ENCODE results near the gene RPS6KA2.

Gene RPS6KA2

DNA sequence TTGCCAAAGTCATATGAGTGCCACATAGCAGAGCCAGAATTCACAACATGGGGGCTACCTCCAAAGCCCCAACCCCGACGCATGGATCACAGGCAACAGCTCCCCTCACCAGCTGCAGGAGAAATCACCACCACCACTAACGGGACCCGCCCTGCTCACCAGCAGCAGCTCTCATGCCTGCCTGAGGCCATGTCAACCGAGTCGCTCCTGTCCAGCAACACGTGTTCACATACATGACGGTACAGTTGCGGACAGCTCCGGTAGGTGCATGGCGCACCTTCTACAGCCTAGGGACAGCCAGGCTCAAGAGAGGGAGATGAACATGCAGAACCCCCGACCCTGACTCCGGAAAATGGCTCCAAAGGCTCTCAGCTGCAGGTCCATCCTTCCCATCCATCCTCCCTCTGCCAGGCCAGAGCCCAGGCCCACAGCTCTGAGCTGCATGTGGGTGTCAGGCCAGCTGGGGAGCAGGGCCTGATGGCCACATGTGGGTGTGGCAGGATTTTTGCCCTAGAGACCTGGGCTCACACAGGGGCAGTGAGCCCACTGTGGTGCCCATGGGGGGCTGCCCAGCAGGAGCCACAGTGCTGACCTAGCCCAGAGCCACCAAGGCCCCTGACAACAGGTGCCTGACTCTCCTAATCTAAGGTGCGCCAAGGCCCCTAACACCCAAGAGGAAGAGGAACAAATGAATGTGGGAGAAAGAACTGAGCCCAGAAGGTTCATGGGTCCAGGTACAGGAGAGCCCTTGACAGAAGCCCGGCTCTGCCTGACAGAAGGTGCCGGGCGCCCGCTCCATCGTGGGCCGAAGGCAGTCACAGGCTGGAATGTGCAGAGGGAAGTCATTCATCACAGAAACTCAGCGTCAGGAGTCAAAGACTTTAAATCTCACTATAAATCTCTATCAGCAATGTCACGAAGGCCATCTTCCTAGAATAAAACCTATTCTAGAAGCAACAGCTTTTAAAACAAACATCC is 10.5 kb downstream of the RPS6KA2 start:
- Histone ChIP-seq H3K27me3 (replicated peaks in 2 of 5; ENCODE audit: control insufficient read depth in 4 of 5, insufficient read depth in 5 of 5, low read length in 4 of 5) (peaks cover 0 to under 1% (median 0%) of the 10 kb centered on the region in 5 experiments), H3K9me3 (ENCODE audit: control extremely low read depth in 1 of 5, control insufficient read depth in 4 of 5, insufficient read depth in 2 of 5, low read depth in 1 of 5, low read length in 4 of 5) (no peaks in the 10 kb centered on the region), H3K4me3 (ENCODE audit: control insufficient read depth in 1 of 7, extremely low read depth in 1 of 7, insufficient read depth in 4 of 7, low read depth in 2 of 7, low read length in 6 of 7) (no peak overlapping the region), H3K36me3 (ENCODE audit: control insufficient read depth in 4 of 4, insufficient read depth in 4 of 4, low read length in 3 of 4) (no peaks in the 10 kb centered on the region), H3K27ac (ENCODE audit: insufficient read depth in 1 of 2, low read depth in 1 of 2, low read length in 2 of 2, poor library complexity in 1 of 2, severe bottlenecking in 2 of 2) (no peak overlapping the region), H3K4me1 (ENCODE audit: control extremely low read depth in 1 of 4, control insufficient read depth in 4 of 4, insufficient read depth in 4 of 4, low read length in 3 of 4) (no peaks in the 10 kb centered on the region)
- 98% methylated on average over 20 of the region's 22 CpGs for WGBS (ENCODE audit: insufficient coverage)
- CTCF ChIA-PET = no interaction called here
- no peak for DNase-seq
- POLR2A ChIA-PET = no interaction called here

DNA sequence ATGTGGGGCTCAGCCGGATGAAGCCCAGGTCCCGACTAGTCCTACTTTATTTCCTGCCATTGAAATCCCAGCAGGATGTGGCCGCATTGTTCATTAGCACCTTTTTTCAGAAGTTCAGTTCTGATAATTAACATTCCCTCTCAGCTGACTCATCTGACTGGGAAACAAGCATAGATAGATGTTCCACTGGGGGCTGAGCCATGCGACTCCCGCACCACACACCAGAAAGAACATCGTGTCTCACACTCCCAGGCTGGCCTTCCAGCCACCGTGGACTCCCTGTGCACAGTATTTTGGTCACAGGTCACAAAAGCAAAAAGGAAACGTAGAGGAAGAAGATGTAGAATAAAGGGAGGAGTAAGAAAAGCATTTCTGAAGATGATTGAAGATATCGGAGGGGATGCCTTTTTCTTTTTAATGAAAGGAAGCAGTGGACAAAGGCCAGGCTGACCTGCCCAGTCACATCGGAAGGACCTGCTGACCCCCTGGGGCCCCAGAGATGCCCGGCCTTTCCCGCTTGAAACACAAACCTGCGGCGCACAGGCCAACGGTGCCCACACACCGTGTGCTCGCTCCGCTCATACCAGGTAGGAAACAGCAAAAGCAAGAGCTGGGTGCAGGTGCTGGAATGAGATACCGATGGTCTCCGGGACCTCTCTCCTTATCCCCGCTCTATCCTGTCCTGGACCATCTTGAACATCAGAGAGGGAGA is 11.8 kb downstream of the RPS6KA2 start:
- Histone ChIP-seq H3K36me3 (ENCODE audit: control insufficient read depth in 4 of 4, insufficient read depth in 4 of 4, low read length in 3 of 4) (no peaks in the 10 kb centered on the region), H3K27me3 (replicated peaks in 2 of 5; ENCODE audit: control insufficient read depth in 4 of 5, insufficient read depth in 5 of 5, low read length in 4 of 5) (peaks cover 0 to 2% (median 0%) of the 10 kb centered on the region in 5 experiments), H3K4me3 (ENCODE audit: control insufficient read depth in 1 of 7, extremely low read depth in 1 of 7, insufficient read depth in 4 of 7, low read depth in 2 of 7, low read length in 6 of 7) (no peak overlapping the region), H3K4me1 (ENCODE audit: control extremely low read depth in 1 of 4, control insufficient read depth in 4 of 4, insufficient read depth in 4 of 4, low read length in 3 of 4) (no peaks in the 10 kb centered on the region), H3K27ac (ENCODE audit: insufficient read depth in 1 of 2, low read depth in 1 of 2, low read length in 2 of 2, poor library complexity in 1 of 2, severe bottlenecking in 2 of 2) (no peak overlapping the region), H3K9me3 (ENCODE audit: control extremely low read depth in 1 of 5, control insufficient read depth in 4 of 5, insufficient read depth in 2 of 5, low read depth in 1 of 5, low read length in 4 of 5) (no peaks in the 10 kb centered on the region)
- DNase-seq = no peak
- CTCF ChIA-PET = no interaction called here
- 94% methylated on average over 21 of the region's 21 CpGs for WGBS (ENCODE audit: insufficient coverage)
- POLR2A ChIA-PET = no interaction called here

DNA sequence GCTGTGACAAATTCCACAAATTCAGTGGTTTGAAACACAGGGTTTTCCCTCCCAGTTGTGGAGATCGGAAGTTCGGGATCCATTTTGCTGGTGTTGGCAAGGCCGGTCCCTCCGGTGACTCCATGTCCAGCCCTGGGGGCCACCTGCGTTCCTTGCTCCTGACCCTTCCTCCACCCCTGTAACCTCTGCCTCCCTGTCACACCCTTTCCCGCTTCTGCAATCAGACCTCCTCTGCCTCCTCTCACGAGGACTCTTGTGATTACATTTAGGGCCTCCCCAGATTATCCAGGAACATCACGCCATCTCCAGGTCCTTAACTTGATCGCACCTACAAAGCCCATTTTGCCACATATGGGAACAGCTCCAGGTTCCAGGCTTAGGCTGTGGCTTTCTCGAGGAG is 12.5 kb downstream of the RPS6KA2 start:
- Histone ChIP-seq H3K27me3 (replicated peaks in 2 of 5; ENCODE audit: control insufficient read depth in 4 of 5, insufficient read depth in 5 of 5, low read length in 4 of 5) (peaks cover 0 to 2% (median 0%) of the 10 kb centered on the region in 5 experiments), H3K9me3 (ENCODE audit: control extremely low read depth in 1 of 5, control insufficient read depth in 4 of 5, insufficient read depth in 2 of 5, low read depth in 1 of 5, low read length in 4 of 5) (no peaks in the 10 kb centered on the region), H3K36me3 (ENCODE audit: control insufficient read depth in 4 of 4, insufficient read depth in 4 of 4, low read length in 3 of 4) (no peaks in the 10 kb centered on the region), H3K4me3 (ENCODE audit: control insufficient read depth in 1 of 7, extremely low read depth in 1 of 7, insufficient read depth in 4 of 7, low read depth in 2 of 7, low read length in 6 of 7) (no peak overlapping the region), H3K4me1 (ENCODE audit: control extremely low read depth in 1 of 4, control insufficient read depth in 4 of 4, insufficient read depth in 4 of 4, low read length in 3 of 4) (no peaks in the 10 kb centered on the region), H3K27ac (ENCODE audit: insufficient read depth in 1 of 2, low read depth in 1 of 2, low read length in 2 of 2, poor library complexity in 1 of 2, severe bottlenecking in 2 of 2) (no peak overlapping the region)
- no peak for DNase-seq
- ChIA-PET POLR2A (no interaction called here), CTCF (no interaction called here)
- WGBS (ENCODE audit: insufficient coverage) = 91% methylated on average over 10 of the region's 10 CpGs

DNA sequence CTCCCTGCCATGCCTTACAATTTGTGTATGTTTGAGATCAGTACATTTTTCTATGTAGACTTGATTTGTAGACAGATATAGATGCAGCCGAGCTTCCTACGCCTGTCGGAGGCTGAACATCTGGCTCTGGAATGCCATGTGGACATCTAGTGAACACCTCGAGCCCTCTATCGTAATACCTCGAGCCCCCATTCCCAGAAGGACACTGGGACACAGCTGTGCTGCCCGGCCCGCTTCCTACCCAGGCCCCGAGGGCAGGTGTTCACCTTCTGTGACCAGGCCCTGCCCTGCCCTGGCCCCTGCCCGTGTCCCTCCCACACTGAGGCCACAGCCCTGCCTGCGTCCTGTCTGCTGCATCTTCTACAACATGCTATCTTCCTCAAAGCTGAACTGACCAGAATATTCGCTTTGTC is 12.9 kb downstream of the RPS6KA2 start:
- DNase-seq = no peak
- Histone ChIP-seq H3K27me3 (replicated peaks in 2 of 5; ENCODE audit: control insufficient read depth in 4 of 5, insufficient read depth in 5 of 5, low read length in 4 of 5) (peaks cover 0 to 2% (median 0%) of the 10 kb centered on the region in 5 experiments), H3K9me3 (ENCODE audit: control extremely low read depth in 1 of 5, control insufficient read depth in 4 of 5, insufficient read depth in 2 of 5, low read depth in 1 of 5, low read length in 4 of 5) (no peaks in the 10 kb centered on the region), H3K27ac (ENCODE audit: insufficient read depth in 1 of 2, low read depth in 1 of 2, low read length in 2 of 2, poor library complexity in 1 of 2, severe bottlenecking in 2 of 2) (no peak overlapping the region), H3K36me3 (ENCODE audit: control insufficient read depth in 4 of 4, insufficient read depth in 4 of 4, low read length in 3 of 4) (no peaks in the 10 kb centered on the region), H3K4me1 (ENCODE audit: control extremely low read depth in 1 of 4, control insufficient read depth in 4 of 4, insufficient read depth in 4 of 4, low read length in 3 of 4) (no peaks in the 10 kb centered on the region), H3K4me3 (ENCODE audit: control insufficient read depth in 1 of 7, extremely low read depth in 1 of 7, insufficient read depth in 4 of 7, low read depth in 2 of 7, low read length in 6 of 7) (no peak overlapping the region)
- 97% methylated on average over 10 of the region's 12 CpGs for WGBS (ENCODE audit: insufficient coverage)
- ChIA-PET POLR2A (no interaction called here), CTCF (interaction anchor here (3.1 kb wide), 1 partner anchor 11 kb away, joined by 13 read pairs; no protein-coding TSS in a partner anchor)

DNA sequence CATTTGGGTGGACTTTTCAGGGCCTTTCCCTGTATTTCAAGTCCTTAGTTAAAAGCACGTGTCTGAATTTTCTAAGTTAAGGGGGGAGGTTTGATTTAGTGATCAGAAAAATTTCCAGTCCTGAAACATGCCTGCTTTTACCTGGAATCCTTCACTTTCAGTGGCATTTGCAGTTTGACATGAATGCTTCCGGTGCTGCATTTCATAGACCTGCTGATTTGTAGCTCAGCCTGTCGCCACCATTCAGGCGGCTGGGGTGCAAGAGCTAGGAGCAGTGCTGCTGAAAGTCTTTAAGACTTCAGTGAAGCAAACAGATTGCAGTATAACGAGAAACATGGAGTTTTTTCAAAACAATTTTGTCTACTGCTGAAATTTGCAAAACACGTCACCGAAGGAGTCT is 14.0 kb downstream of the RPS6KA2 start:
- Histone ChIP-seq H3K4me3 (ENCODE audit: control insufficient read depth in 1 of 7, extremely low read depth in 1 of 7, insufficient read depth in 4 of 7, low read depth in 2 of 7, low read length in 6 of 7) (no peak overlapping the region), H3K4me1 (ENCODE audit: control extremely low read depth in 1 of 4, control insufficient read depth in 4 of 4, insufficient read depth in 4 of 4, low read length in 3 of 4) (no peaks in the 10 kb centered on the region), H3K27me3 (replicated peaks in 2 of 5; ENCODE audit: control insufficient read depth in 4 of 5, insufficient read depth in 5 of 5, low read length in 4 of 5) (peaks cover 0 to 2% (median 0%) of the 10 kb centered on the region in 5 experiments), H3K27ac (ENCODE audit: insufficient read depth in 1 of 2, low read depth in 1 of 2, low read length in 2 of 2, poor library complexity in 1 of 2, severe bottlenecking in 2 of 2) (no peak overlapping the region), H3K36me3 (ENCODE audit: control insufficient read depth in 4 of 4, insufficient read depth in 4 of 4, low read length in 3 of 4) (no peaks in the 10 kb centered on the region), H3K9me3 (ENCODE audit: control extremely low read depth in 1 of 5, control insufficient read depth in 4 of 5, insufficient read depth in 2 of 5, low read depth in 1 of 5, low read length in 4 of 5) (no peaks in the 10 kb centered on the region)
- ChIA-PET CTCF (interaction anchor here (2.3 to 3.1 kb wide), 2 partner anchors 10 kb away, joined by 12 to 13 read pairs; no protein-coding TSS in a partner anchor), POLR2A (no interaction called here)
- WGBS (ENCODE audit: insufficient coverage) = over 99% methylated on average over 6 of the region's 7 CpGs
- DNase-seq = no peak

DNA sequence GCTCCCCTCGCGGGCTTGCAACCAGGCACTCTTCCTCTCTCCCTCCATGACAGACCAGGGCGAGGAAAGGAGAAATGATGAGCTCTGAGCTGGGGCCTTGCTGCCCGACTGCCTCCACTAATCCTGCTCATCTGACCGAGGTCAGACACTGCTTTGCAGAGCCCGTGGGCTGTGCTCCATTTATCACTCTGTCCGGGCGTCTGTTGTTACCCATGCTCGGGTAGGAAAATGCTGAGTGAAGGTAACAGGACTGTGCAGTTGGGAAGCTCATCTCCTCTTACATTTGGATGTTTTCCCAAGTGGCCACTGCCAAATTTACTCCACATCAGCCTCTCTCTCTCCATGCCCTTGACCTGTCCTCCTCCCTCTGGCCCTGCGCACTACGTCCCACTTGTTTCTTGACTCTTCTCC is 14.6 kb downstream of the RPS6KA2 start:
- no peak for DNase-seq
- CTCF ChIA-PET = interaction anchor here (2.3 to 3.1 kb wide), 2 partner anchors 9 to 11 kb away, joined by 12 to 13 read pairs; no protein-coding TSS in a partner anchor

More for the DNA sequence above, 14.6 kb downstream of the RPS6KA2 start:
- Histone ChIP-seq H3K27ac (ENCODE audit: insufficient read depth in 1 of 2, low read depth in 1 of 2, low read length in 2 of 2, poor library complexity in 1 of 2, severe bottlenecking in 2 of 2) (no peak overlapping the region), H3K9me3 (ENCODE audit: control extremely low read depth in 1 of 5, control insufficient read depth in 4 of 5, insufficient read depth in 2 of 5, low read depth in 1 of 5, low read length in 4 of 5) (no peaks in the 10 kb centered on the region), H3K36me3 (ENCODE audit: control insufficient read depth in 4 of 4, insufficient read depth in 4 of 4, low read length in 3 of 4) (no peaks in the 10 kb centered on the region), H3K4me1 (ENCODE audit: control extremely low read depth in 1 of 4, control insufficient read depth in 4 of 4, insufficient read depth in 4 of 4, low read length in 3 of 4) (no peaks in the 10 kb centered on the region), H3K27me3 (replicated peaks in 2 of 5; ENCODE audit: control insufficient read depth in 4 of 5, insufficient read depth in 5 of 5, low read length in 4 of 5) (peaks cover 0 to 2% (median 0%) of the 10 kb centered on the region in 5 experiments), H3K4me3 (ENCODE audit: control insufficient read depth in 1 of 7, extremely low read depth in 1 of 7, insufficient read depth in 4 of 7, low read depth in 2 of 7, low read length in 6 of 7) (no peak overlapping the region)
- POLR2A ChIA-PET = no interaction called here
- 93% methylated on average over 10 of the region's 11 CpGs for WGBS (ENCODE audit: insufficient coverage)
